ENCODE data around the gene CDR2.
"Not testable (repeated sequence)": the region's sequence is repeated elsewhere in the genome, so short reads cannot be mapped to it uniquely, and the experiment has no call there.

CDR2 gene
- long read RNA-seq, donor 1, transcript CDR2-201 (5 exons, 2,702 nt) = major isoform, 5 of 7 reads
- long read RNA-seq, donor 1, partial matches to known transcripts = 0 of 7 reads
- long read RNA-seq, donor 1, other reads (novel, unspliced or antisense) = 0 of 7 reads
- long read RNA-seq, donor 2, partial matches to known transcripts = 0 of 4 reads
- long read RNA-seq, donor 2, other reads (novel, unspliced or antisense) = 0 of 4 reads
- long read RNA-seq, donor 3, transcript CDR2-201 (5 exons, 2,702 nt) = major isoform, 7 of 7 reads
- long read RNA-seq, donor 3, partial matches to known transcripts = 0 of 7 reads
- long read RNA-seq, donor 3, other reads (novel, unspliced or antisense) = 0 of 7 reads
- long read RNA-seq, donor 4, transcript CDR2-201 (5 exons, 2,702 nt) = major isoform, 6 of 7 reads
- long read RNA-seq, donor 4, partial matches to known transcripts = 0 of 7 reads
- long read RNA-seq, donor 4, other reads (novel, unspliced or antisense) = 0 of 7 reads
- long read RNA-seq, donor 5, transcript CDR2-201 (5 exons, 2,702 nt) = major isoform, 5 of 7 reads
- long read RNA-seq, donor 5, partial matches to known transcripts = 0 of 7 reads
- long read RNA-seq, donor 5, other reads (novel, unspliced or antisense) = 0 of 7 reads
- long read RNA-seq, donor 6, partial matches to known transcripts = 0 of 4 reads
- long read RNA-seq, donor 6, other reads (novel, unspliced or antisense) = 0 of 4 reads
- long read RNA-seq, donor 7 = 0 reads
- long read RNA-seq, donor 8, partial matches to known transcripts = 0 of 4 reads
- long read RNA-seq, donor 8, other reads (novel, unspliced or antisense) = 0 of 4 reads

- peak; percentile 95 for DNase-seq
These were observed at the start of gene CDR2 for GRCh38 chr16:22374311-22375116. Gene CDR2 (minus strand): TSS chr16:22374619. CDS start chr16:22374309, 310 bp downstream.

- no peak for DNase-seq
These were observed 49.3 kb upstream of the CDR2 start for GRCh38 chr16:22423716-22424115.

- no peak for DNase-seq
These were observed 46.7 kb upstream of the CDR2 start for GRCh38 chr16:22421136-22421535.

- DNase-seq = no peak
These were observed 46.3 kb upstream of the CDR2 start for GRCh38 chr16:22420606-22421135.

GRCh38 chr16:22419908-22420307, 45.5 kb upstream of the CDR2 start:
- DNase-seq = no peak

GRCh38 chr16:22418826-22419225, 44.4 kb upstream of the CDR2 start:
- DNase-seq = no peak

- DNase-seq = not testable (repeated sequence)
These were observed 43.4 kb upstream of the CDR2 start for GRCh38 chr16:22417798-22418197.

- no peak for DNase-seq
These were observed 42.6 kb upstream of the CDR2 start for GRCh38 chr16:22417019-22417418.

- DNase-seq = no peak
These were observed 39.4 kb upstream of the CDR2 start for GRCh38 chr16:22413819-22414218.

- no peak for DNase-seq
These were observed 33.1 kb upstream of the CDR2 start for GRCh38 chr16:22407486-22407885.

GRCh38 chr16:22402191-22402590, 27.8 kb upstream of the CDR2 start:
- DNase-seq = no peak

GRCh38 chr16:22400900-22401299, 26.5 kb upstream of the CDR2 start:
- no peak for DNase-seq

GRCh38 chr16:22397931-22398330, 23.5 kb upstream of the CDR2 start:
- no peak for DNase-seq

GRCh38 chr16:22397464-22397863, 23.0 kb upstream of the CDR2 start:
- DNase-seq = no peak

GRCh38 chr16:22395960-22396359, 21.5 kb upstream of the CDR2 start:
- no peak for DNase-seq

- DNase-seq = no peak
These were observed 19.7 kb upstream of the CDR2 start for GRCh38 chr16:22394121-22394520.

GRCh38 chr16:22388101-22388644, 13.8 kb upstream of the CDR2 start:
- DNase-seq = no peak

- peak; percentile 15 for DNase-seq
These were observed 12.6 kb upstream of the CDR2 start for GRCh38 chr16:22386976-22387375.

GRCh38 chr16:22385196-22385595, 10.8 kb upstream of the CDR2 start:
- DNase-seq = no peak

GRCh38 chr16:22383827-22384226, 9.4 kb upstream of the CDR2 start:
- no peak for DNase-seq

GRCh38 chr16:22381392-22381791, 7.0 kb upstream of the CDR2 start:
- no peak for DNase-seq

- no peak for DNase-seq
These were observed 6.1 kb upstream of the CDR2 start for GRCh38 chr16:22380529-22380928.
